KBM-7 (cell line): Measurements from ENCODE around the gene ZNF552.
"Not testable (repeated sequence)": the region's sequence is repeated elsewhere in the genome, so short reads cannot be mapped to it uniquely, and the experiment has no call there.

ENCODE experiments used
- DNase-seq: peaks from one replicate; pipeline ENCODE4 v3.0.0-alpha.2; 2015
- in situ Hi-C: fragments of 300-500 bp; cut with MboI; formaldehyde crosslinking; loops from 2 replicates; pipeline ENCODE4 v1.14.3; 2020; ENCODE audit warnings: low sequenced_read_pairs, low pct_unique_long_range_greater_than_20kb, mixed read lengths

ZNF552 gene

GRCh38 chr19:57820599-57820998 is 5.9 kb upstream of the ZNF552 start:
- no peak for DNase-seq
- in situ Hi-C loops = no loop called here

- in situ Hi-C loops = no loop called here
- peak; percentile 91 for DNase-seq
Observed at GRCh38 chr19:57819475-57820148, 4.9 kb upstream of the ZNF552 start.

- DNase-seq = no peak
- in situ Hi-C loops = no loop called here
Observed at GRCh38 chr19:57818378-57818777, 3.7 kb upstream of the ZNF552 start.

- DNase-seq = no peak
- in situ Hi-C loops = no loop called here
Observed at GRCh38 chr19:57817976-57818375, 3.3 kb upstream of the ZNF552 start.

- in situ Hi-C loops = no loop called here
Observed at GRCh38 chr19:57816652-57817051, 1.9 kb upstream of the ZNF552 start.

GRCh38 chr19:57815247-57816075 is 748 bp upstream of the ZNF552 start:
- in situ Hi-C loops = no loop called here
- no peak for DNase-seq

More at GRCh38 chr19:57816652-57817051, 1.9 kb upstream of the ZNF552 start:
- DNase-seq = no peak

- DNase-seq = no peak
- in situ Hi-C loops = no loop called here
Observed at GRCh38 chr19:57813919-57814504, 701 bp downstream of the ZNF552 start.

- in situ Hi-C loops, DNase-seq: not testable (repeated sequence)
Observed at GRCh38 chr19:57812975-57813820, 1.5 kb downstream of the ZNF552 start.

- no peak for DNase-seq
- in situ Hi-C loops = no loop called here
Observed at GRCh38 chr19:57812226-57812625, 2.5 kb downstream of the ZNF552 start.

- in situ Hi-C loops, DNase-seq: not testable (repeated sequence)
Observed at GRCh38 chr19:57810410-57811295, 4.1 kb downstream of the ZNF552 start.

GRCh38 chr19:57807541-57807940 is 7.2 kb downstream of the ZNF552 start:
- in situ Hi-C loops = no loop called here

GRCh38 chr19:57803594-57804325 is 11.0 kb downstream of the ZNF552 start:
- in situ Hi-C loops = no loop called here
- DNase-seq = no peak

More at GRCh38 chr19:57807541-57807940, 7.2 kb downstream of the ZNF552 start:
- DNase-seq = no peak

GRCh38 chr19:57803265-57803593 is 11.5 kb downstream of the ZNF552 start:
- DNase-seq = no peak
- in situ Hi-C loops = no loop called here

- DNase-seq = no peak
Observed at GRCh38 chr19:57802269-57802668, 12.4 kb downstream of the ZNF552 start.

GRCh38 chr19:57800696-57801095 is 14.0 kb downstream of the ZNF552 start:
- in situ Hi-C loops = no loop called here
- DNase-seq = no peak

More at GRCh38 chr19:57802269-57802668, 12.4 kb downstream of the ZNF552 start:
- in situ Hi-C loops = no loop called here

- DNase-seq, in situ Hi-C loops: not testable (repeated sequence)
Observed at GRCh38 chr19:57796580-57796979, 18.1 kb downstream of the ZNF552 start.

GRCh38 chr19:57789288-57789687 is 25.4 kb downstream of the ZNF552 start:
- in situ Hi-C loops = no loop called here
- no peak for DNase-seq
